HCT116 (cell line): ENCODE measurements around the gene CLIC3.

Experiments
- EZH2 ChIP-seq: fragments of 200-600 bp; sonication (generic); IDR thresholded peaks from 2 replicates; pipeline ENCODE4 v1.6.1; 2017; ENCODE audit warnings: antibody characterized with exemption, mixed run types
- EZH2phosphoT487 ChIP-seq: fragments of 200-600 bp; IDR thresholded peaks from 2 replicates; pipeline ENCODE4 v1.6.1; 2018; ENCODE audit warnings: antibody characterized with exemption, borderline replicate concordance
- POLR2A ChIP-seq: IDR thresholded peaks from 2 replicates; pipeline ENCODE4 v1.7.0; 2011; ENCODE audit warnings: borderline replicate concordance; ENCODE audit not compliant: insufficient read depth, insufficient read length; ENCODE audit errors: extremely low read depth
- RAD21 ChIP-seq: IDR thresholded peaks from 2 replicates; pipeline ENCODE4 v1.6.1; 2012; ENCODE audit warnings: low read depth, mild to moderate bottlenecking
- SIN3A ChIP-seq: IDR thresholded peaks from 2 replicates; pipeline ENCODE4 v1.6.1; 2012; ENCODE audit warnings: low read depth
- TF ChIP-seq, protein P1 (sequence below): IDR thresholded peaks from 2 replicates; pipeline ENCODE4 v1.6.1; 2012
- TF ChIP-seq, protein P2 (sequence below), 3 experiments: fragments of 200-600 bp in 1 of 3; sonication (generic) in 1 of 3; IDR thresholded peaks in 2 of 3; conservative IDR thresholded peaks in 1 of 3; 2 replicates each; pipeline ENCODE4 v1.5.1; 2012 to 2017; ENCODE audit warnings: low read depth in 2 of 3, low read length in 2 of 3, antibody characterized with exemption in 1 of 3, borderline replicate concordance in 1 of 3, control low read depth in 1 of 3, mild to moderate bottlenecking in 1 of 3, mixed read lengths in 1 of 3, mixed run types in 1 of 3, moderate library complexity in 1 of 3; ENCODE audit not compliant: insufficient read depth in 1 of 3
- TF ChIP-seq, protein P3 (sequence below): IDR thresholded peaks from 2 replicates; pipeline ENCODE4 v1.6.1; 2012; ENCODE audit warnings: low read depth

DNA sequence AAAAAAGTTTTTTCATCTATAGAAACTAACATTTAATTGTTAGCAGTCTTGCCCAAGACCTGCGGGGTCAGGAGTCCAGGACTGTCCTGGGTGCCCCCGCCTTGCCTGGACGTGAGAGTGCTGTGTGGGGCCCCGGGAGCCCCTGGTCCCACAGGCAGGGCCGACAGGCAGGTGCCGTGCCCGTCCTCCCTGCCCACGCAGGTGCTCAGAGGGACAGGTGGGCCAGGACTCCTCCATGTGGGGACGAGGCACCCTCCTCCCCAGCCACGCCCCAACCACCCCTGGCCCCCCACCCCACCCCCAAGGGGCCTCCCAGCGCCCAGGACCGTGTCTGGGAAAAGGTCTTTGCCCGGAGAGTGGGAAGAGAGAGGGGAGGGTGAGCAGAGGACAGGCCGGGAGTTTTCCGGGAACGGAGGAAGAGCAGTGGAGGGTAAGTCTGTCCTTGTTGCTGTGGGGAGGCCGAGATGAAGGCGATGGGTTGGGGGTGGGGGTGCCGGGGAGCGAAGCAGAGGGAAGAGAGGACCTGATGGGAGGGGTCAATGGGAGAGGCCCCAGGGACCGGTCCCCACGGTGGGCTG lies 47.0 kb downstream of the CLIC3 start:
- TF ChIP-seq RAD21 = no peak
- TF ChIP-seq, protein P1, sequence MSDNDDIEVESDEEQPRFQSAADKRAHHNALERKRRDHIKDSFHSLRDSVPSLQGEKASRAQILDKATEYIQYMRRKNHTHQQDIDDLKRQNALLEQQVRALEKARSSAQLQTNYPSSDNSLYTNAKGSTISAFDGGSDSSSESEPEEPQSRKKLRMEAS = no peak
- TF ChIP-seq, protein P2, sequence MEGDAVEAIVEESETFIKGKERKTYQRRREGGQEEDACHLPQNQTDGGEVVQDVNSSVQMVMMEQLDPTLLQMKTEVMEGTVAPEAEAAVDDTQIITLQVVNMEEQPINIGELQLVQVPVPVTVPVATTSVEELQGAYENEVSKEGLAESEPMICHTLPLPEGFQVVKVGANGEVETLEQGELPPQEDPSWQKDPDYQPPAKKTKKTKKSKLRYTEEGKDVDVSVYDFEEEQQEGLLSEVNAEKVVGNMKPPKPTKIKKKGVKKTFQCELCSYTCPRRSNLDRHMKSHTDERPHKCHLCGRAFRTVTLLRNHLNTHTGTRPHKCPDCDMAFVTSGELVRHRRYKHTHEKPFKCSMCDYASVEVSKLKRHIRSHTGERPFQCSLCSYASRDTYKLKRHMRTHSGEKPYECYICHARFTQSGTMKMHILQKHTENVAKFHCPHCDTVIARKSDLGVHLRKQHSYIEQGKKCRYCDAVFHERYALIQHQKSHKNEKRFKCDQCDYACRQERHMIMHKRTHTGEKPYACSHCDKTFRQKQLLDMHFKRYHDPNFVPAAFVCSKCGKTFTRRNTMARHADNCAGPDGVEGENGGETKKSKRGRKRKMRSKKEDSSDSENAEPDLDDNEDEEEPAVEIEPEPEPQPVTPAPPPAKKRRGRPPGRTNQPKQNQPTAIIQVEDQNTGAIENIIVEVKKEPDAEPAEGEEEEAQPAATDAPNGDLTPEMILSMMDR (IDR thresholded peaks at IDR 0.05 in 2 of 3, conservative IDR thresholded peaks at IDR 0.05 in 1 of 3; ENCODE audit: borderline replicate concordance in 1 of 3, insufficient read depth in 1 of 3, low read depth in 2 of 3, low read length in 2 of 3) = no peak
- TF ChIP-seq, protein P3, sequence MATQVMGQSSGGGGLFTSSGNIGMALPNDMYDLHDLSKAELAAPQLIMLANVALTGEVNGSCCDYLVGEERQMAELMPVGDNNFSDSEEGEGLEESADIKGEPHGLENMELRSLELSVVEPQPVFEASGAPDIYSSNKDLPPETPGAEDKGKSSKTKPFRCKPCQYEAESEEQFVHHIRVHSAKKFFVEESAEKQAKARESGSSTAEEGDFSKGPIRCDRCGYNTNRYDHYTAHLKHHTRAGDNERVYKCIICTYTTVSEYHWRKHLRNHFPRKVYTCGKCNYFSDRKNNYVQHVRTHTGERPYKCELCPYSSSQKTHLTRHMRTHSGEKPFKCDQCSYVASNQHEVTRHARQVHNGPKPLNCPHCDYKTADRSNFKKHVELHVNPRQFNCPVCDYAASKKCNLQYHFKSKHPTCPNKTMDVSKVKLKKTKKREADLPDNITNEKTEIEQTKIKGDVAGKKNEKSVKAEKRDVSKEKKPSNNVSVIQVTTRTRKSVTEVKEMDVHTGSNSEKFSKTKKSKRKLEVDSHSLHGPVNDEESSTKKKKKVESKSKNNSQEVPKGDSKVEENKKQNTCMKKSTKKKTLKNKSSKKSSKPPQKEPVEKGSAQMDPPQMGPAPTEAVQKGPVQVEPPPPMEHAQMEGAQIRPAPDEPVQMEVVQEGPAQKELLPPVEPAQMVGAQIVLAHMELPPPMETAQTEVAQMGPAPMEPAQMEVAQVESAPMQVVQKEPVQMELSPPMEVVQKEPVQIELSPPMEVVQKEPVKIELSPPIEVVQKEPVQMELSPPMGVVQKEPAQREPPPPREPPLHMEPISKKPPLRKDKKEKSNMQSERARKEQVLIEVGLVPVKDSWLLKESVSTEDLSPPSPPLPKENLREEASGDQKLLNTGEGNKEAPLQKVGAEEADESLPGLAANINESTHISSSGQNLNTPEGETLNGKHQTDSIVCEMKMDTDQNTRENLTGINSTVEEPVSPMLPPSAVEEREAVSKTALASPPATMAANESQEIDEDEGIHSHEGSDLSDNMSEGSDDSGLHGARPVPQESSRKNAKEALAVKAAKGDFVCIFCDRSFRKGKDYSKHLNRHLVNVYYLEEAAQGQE = no peak
- TF ChIP-seq SIN3A = no peak
- TF ChIP-seq POLR2A = no peak
- no peak for TF ChIP-seq EZH2phosphoT487
- TF ChIP-seq EZH2 = no peak
